Fibroblast of skin of left biceps (primary cell): ENCODE data around the gene ISG15.
"Not testable (repeated sequence)": the region's sequence is repeated elsewhere in the genome, so short reads cannot be mapped to it uniquely, and the experiment has no call there.

Source experiments
- DNase-seq, 2 experiments: peaks; one replicate each; pipeline ENCODE4 v3.0.0-alpha.2; 2013; ENCODE audit warnings: low read depth in 2 of 2

Gene ISG15

GRCh38 chr1:1044455-1045078, 31.3 kb downstream of the ISG15 start:
- no peak for DNase-seq

GRCh38 chr1:1045129-1045528, 31.8 kb downstream of the ISG15 start:
- no peak for DNase-seq

GRCh38 chr1:1046243-1046642, 32.9 kb downstream of the ISG15 start:
- DNase-seq, result no peak

- no peak for DNase-seq
Measured at GRCh38 chr1:1046767-1047166, 33.5 kb downstream of the ISG15 start.

- DNase-seq, result no peak
Measured at GRCh38 chr1:1047407-1047806, 34.1 kb downstream of the ISG15 start.

- DNase-seq, result no peak
Measured at GRCh38 chr1:1047963-1048362, 34.7 kb downstream of the ISG15 start.

GRCh38 chr1:1048765-1049164, 35.5 kb downstream of the ISG15 start:
- no peak for DNase-seq

GRCh38 chr1:1049318-1050165, 36.2 kb downstream of the ISG15 start:
- DNase-seq, result no peak

- no peak for DNase-seq
Measured at GRCh38 chr1:1050577-1051052, 37.3 kb downstream of the ISG15 start.

- no peak for DNase-seq
Measured at GRCh38 chr1:1051127-1051810, 38.0 kb downstream of the ISG15 start.

GRCh38 chr1:1052003-1052840, 38.9 kb downstream of the ISG15 start:
- no peak for DNase-seq

- DNase-seq, result no peak
Measured at GRCh38 chr1:1053022-1053421, 39.7 kb downstream of the ISG15 start.

- DNase-seq, result no peak
Measured at GRCh38 chr1:1053682-1054081, 40.4 kb downstream of the ISG15 start.

GRCh38 chr1:1054099-1054700, 40.9 kb downstream of the ISG15 start:
- DNase-seq, result no peak

- DNase-seq, result no peak
Measured at GRCh38 chr1:1054971-1055370, 41.7 kb downstream of the ISG15 start.

- DNase-seq, result no peak
Measured at GRCh38 chr1:1055841-1056736, 42.8 kb downstream of the ISG15 start.

GRCh38 chr1:1057769-1058087, 44.4 kb downstream of the ISG15 start:
- DNase-seq, result not testable (repeated sequence)

GRCh38 chr1:1058088-1058905, 45.0 kb downstream of the ISG15 start:
- no peak for DNase-seq

- no peak for DNase-seq
Measured at GRCh38 chr1:1058921-1059493, 45.7 kb downstream of the ISG15 start.
